Measurements from ENCODE around the gene ITGBL1.

DNA sequence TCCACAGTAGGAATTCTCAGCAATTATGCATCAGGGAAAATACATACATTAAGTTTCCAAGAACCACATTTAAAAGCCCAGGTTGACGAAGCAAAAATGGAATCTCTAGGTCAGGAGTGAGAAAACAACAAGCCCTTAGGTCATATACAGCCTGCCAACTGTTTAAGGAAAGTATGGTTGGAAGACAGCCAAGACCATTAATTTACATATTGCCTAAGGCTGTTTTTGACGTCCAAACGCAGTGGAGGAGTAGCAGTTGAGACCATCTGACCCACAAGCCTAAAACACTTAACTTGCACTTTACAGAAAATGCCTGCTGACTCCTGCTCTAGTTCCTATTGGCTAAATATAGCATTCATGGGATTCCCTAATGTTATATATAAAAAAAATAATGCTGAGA lies 299.0 kb downstream of the ITGBL1 start:
- TF ChIP-seq, protein P1, sequence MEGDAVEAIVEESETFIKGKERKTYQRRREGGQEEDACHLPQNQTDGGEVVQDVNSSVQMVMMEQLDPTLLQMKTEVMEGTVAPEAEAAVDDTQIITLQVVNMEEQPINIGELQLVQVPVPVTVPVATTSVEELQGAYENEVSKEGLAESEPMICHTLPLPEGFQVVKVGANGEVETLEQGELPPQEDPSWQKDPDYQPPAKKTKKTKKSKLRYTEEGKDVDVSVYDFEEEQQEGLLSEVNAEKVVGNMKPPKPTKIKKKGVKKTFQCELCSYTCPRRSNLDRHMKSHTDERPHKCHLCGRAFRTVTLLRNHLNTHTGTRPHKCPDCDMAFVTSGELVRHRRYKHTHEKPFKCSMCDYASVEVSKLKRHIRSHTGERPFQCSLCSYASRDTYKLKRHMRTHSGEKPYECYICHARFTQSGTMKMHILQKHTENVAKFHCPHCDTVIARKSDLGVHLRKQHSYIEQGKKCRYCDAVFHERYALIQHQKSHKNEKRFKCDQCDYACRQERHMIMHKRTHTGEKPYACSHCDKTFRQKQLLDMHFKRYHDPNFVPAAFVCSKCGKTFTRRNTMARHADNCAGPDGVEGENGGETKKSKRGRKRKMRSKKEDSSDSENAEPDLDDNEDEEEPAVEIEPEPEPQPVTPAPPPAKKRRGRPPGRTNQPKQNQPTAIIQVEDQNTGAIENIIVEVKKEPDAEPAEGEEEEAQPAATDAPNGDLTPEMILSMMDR (conservative IDR thresholded peaks at IDR 0.05; ENCODE audit: low read depth, low read length), result no peak
- TF ChIP-seq EZH2 (IDR thresholded peaks at IDR 0.05; ENCODE audit: low read length, unreplicated experiment), result no peak
- TF ChIP-seq EZH2phosphoT487 (IDR thresholded peaks at IDR 0.05; ENCODE audit: borderline replicate concordance, low read length), result no peak
